Breast epithelium (tissue), 3 donors: ENCODE measurements around the gene DDO.

Source experiments
- POLR2A ChIP-seq: fragments of 450-650 bp; IDR thresholded peaks from one replicate; pipeline ENCODE4 v1.6.1; 2016; ENCODE audit warnings: antibody characterized with exemption, mild to moderate bottlenecking, moderate library complexity
- POLR2AphosphoS5 ChIP-seq, 3 donors: sonication (generic); formaldehyde crosslinking; IDR thresholded peaks; one replicate each; pipeline ENCODE4 v1.6.1; 2017; ENCODE audit warnings: antibody characterized with exemption in 3 of 3
- TF ChIP-seq, protein P1 (sequence below), 3 donors: fragments of 450-650 bp; IDR thresholded peaks; one replicate each; pipeline ENCODE4 v1.5.1; 2016 to 2017; ENCODE audit warnings: antibody characterized with exemption in 3 of 3, mild to moderate bottlenecking in 3 of 3, moderate library complexity in 3 of 3

DNA sequence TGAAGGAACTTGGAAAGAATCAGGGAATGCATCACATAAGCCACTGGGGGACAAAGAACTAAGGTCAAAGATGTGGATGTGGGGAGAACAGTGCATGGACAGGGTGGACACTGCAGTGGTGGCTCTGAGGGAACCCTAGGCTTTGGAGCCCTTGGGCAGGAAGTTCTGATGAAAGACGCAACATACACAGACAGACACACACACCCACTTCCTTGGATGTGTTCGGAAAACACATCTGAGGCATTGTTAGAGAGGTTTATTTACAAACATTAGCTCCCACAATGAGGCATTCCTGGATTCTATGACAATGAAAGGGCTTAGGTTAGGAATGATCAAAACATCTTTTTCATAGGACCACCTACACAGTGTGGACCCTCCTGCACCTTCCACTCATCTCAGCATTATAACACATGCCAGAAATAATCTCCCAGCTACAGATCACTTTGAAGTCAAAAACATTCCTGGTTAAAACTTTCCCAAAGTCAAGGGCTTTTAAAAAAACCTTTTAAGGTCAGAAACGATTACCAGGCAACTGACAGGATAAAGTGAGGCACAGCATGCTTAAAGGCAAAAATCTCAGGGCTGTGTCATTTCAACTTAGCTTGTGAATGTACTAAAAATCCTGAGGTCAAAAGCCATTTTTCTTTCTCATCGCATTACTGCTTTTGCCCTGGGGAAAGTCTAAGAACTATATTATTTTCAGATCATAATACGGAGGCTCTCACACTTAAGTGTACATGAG is 50.8 kb downstream of the DDO start:
- TF ChIP-seq, protein P1, sequence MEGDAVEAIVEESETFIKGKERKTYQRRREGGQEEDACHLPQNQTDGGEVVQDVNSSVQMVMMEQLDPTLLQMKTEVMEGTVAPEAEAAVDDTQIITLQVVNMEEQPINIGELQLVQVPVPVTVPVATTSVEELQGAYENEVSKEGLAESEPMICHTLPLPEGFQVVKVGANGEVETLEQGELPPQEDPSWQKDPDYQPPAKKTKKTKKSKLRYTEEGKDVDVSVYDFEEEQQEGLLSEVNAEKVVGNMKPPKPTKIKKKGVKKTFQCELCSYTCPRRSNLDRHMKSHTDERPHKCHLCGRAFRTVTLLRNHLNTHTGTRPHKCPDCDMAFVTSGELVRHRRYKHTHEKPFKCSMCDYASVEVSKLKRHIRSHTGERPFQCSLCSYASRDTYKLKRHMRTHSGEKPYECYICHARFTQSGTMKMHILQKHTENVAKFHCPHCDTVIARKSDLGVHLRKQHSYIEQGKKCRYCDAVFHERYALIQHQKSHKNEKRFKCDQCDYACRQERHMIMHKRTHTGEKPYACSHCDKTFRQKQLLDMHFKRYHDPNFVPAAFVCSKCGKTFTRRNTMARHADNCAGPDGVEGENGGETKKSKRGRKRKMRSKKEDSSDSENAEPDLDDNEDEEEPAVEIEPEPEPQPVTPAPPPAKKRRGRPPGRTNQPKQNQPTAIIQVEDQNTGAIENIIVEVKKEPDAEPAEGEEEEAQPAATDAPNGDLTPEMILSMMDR (IDR thresholded peaks at IDR 0.05): no peak
- TF ChIP-seq POLR2AphosphoS5 (IDR thresholded peaks at IDR 0.05) (no peak), POLR2A (no peak)
